ENCODE data around the gene ALPP.

DNA sequence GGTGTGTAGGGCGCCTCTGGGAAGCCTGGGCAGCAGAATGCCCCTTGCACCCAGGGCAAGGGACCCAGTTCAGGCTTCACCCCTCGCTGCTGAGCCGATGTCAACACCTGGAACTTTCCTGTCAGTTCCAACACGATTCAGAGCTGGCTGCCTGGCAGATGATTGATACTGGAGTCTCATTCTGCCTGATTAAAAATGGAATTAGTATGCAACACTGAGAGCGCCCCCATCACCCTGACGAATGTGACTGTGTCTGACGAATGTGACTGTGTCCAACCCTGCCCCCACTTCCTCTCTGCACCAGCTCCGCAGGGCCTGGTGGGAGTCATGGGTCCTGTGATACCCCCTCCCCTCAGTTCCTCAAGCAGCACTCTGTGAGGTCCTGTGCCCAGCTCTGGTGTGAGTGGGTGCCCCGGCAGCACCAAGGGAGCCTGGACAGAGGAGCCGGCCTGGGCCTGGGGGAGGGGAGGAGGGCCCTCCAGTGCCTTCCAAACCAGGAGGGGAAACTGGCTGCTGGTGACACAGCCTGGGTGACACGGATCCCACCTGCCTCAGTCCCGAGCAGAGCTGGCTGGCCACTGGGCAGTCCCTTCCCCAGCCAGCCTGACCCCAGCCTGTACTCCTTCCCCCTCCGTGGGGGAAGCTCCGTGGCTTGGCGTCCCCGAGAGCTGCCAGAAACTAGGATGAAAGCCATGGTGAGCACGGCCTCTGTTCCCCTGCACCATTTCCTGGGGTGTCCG, 41.4 kb upstream of the ALPP start:
- TF ChIP-seq EZH2 (IDR thresholded peaks at IDR 0.05; ENCODE audit: insufficient read depth, poor library complexity, severe bottlenecking): no peak
- no peak for TF ChIP-seq EZH2phosphoT487 (IDR thresholded peaks at IDR 0.05; ENCODE audit: insufficient read depth, low read depth)

All from GM23248 (cell line).